B cell (primary cell): Measurements from ENCODE around the gene PACSIN1. TPM values are rescaled to one million over a fixed set of nuclear protein-coding genes. Genes with fewer than 3 reads are reported as not detected.

Source experiments
- ATAC-seq: fragments of 200-7000 bp; cut with Tn5 transposase; one replicate; pipeline ENCODE4 v1.10.0; 2021; ENCODE audit warnings: low read depth, mild to moderate bottlenecking, moderate number of reproducible peaks, moderate library complexity
- CTCF ChIA-PET: fragments of 350-600 bp; sonication (Branson Sonifier 250); formaldehyde crosslinking; loops from one replicate; lab custom pipeline; 2021; ENCODE audit warnings: antibody characterized with exemption, inconsistent platforms; lab: Charles Lee
- POLR2A ChIA-PET: fragments of 350-600 bp; sonication (Branson Sonifier 250); formaldehyde crosslinking; loops from one replicate; lab custom pipeline; 2021; ENCODE audit warnings: antibody characterized with exemption; lab: Charles Lee
- DNase-seq: peaks from one replicate; pipeline ENCODE4 v3.0.0; 2013
- H2AFZ ChIP-seq: 2 replicates; pipeline ENCODE4 v1.6.1; 2012; ENCODE audit warnings: mild to moderate bottlenecking, low read depth, low read length; ENCODE audit not compliant: insufficient read depth, poor library complexity, severe bottlenecking
- H3K27ac ChIP-seq, 2 donors: 1 replicate in 1 of 2; 2 replicates in 1 of 2; pipeline ENCODE4 v1.5.1; 2012 to 2013; ENCODE audit warnings: low read length in 2 of 2, mild to moderate bottlenecking in 2 of 2, moderate library complexity in 1 of 2
- H3K27me3 ChIP-seq, 4 experiments: fragments of 200-600 bp in 1 of 4; sonication (generic) in 1 of 4; replicated peaks in 1 of 4; 1 replicate in 2 of 4; 2 replicates in 2 of 4; pipeline versions ENCODE4 v1.6.1 to v1.7.0; 2013 to 2016; ENCODE audit warnings: low read length in 3 of 4, mild to moderate bottlenecking in 2 of 4, mixed read lengths in 1 of 4, moderate library complexity in 1 of 4; ENCODE audit not compliant: insufficient read depth in 4 of 4, control insufficient read depth in 3 of 4; ENCODE audit errors: control extremely low read depth in 1 of 4
- H3K36me3 ChIP-seq, 2 experiments: replicated peaks in 1 of 2; 1 replicate in 1 of 2; 2 replicates in 1 of 2; pipeline versions ENCODE4 v1.6.1 to v1.7.1; 2013; ENCODE audit warnings: low read length in 1 of 2; ENCODE audit not compliant: insufficient read depth in 2 of 2, control insufficient read depth in 1 of 2; ENCODE audit errors: control extremely low read depth in 1 of 2, extremely low read depth in 1 of 2
- H3K4me1 ChIP-seq, 2 donors: fragments of 200-600 bp in 1 of 2; sonication (generic) in 1 of 2; 1 replicate in 1 of 2; 2 replicates in 1 of 2; pipeline versions ENCODE4 v1.5.1 to v1.6.1; 2013 to 2017; ENCODE audit warnings: low read length in 2 of 2; ENCODE audit not compliant: control insufficient read depth in 2 of 2, insufficient read depth in 2 of 2
- H3K4me2 ChIP-seq: replicated peaks from 2 replicates; pipeline ENCODE3; 2012; ENCODE audit warnings: mild to moderate bottlenecking, low read depth, low read length; ENCODE audit not compliant: poor library complexity, severe bottlenecking
- H3K4me3 ChIP-seq, 5 experiments: fragments of 200-600 bp in 1 of 5; sonication (generic) in 1 of 5; 1 replicate in 3 of 5; 2 replicates in 2 of 5; pipeline versions ENCODE4 v1.5.1 to v1.7.0; 2011 to 2016; ENCODE audit warnings: low read length in 4 of 5, mild to moderate bottlenecking in 4 of 5, low read depth in 2 of 5, control low read depth in 1 of 5, moderate library complexity in 1 of 5; ENCODE audit not compliant: insufficient read depth in 1 of 5; ENCODE audit errors: control extremely low read depth in 1 of 5, extremely low read depth in 1 of 5
- H3K79me2 ChIP-seq: fragments of 200-600 bp; sonication (generic); one replicate; pipeline ENCODE4 v1.6.0; 2016; ENCODE audit warnings: low read length; ENCODE audit not compliant: control insufficient read depth, insufficient read depth
- H3K9ac ChIP-seq: fragments of 200-600 bp; sonication (generic); 2 replicates; pipeline ENCODE4 v1.6.1; 2017; ENCODE audit warnings: mild to moderate bottlenecking, low read length, moderate library complexity
- H3K9me3 ChIP-seq, 3 donors: one replicate each; pipeline versions ENCODE4 v1.6.1 to v1.7.1; 2013; ENCODE audit warnings: low read length in 2 of 3; ENCODE audit not compliant: control insufficient read depth in 2 of 3, insufficient read depth in 1 of 3; ENCODE audit errors: control extremely low read depth in 1 of 3
- H4K20me1 ChIP-seq: 2 replicates; pipeline ENCODE4 v1.6.0; 2012; ENCODE audit warnings: mild to moderate bottlenecking, low read length; ENCODE audit not compliant: insufficient read depth, control insufficient read depth, poor library complexity, severe bottlenecking
- H3K27ac Mint-ChIP-seq: one replicate; pipeline ENCODE4 v1.8.0; 2021; ENCODE audit warnings: mixed read lengths
- H3K27me3 Mint-ChIP-seq: one replicate; pipeline ENCODE4 v1.8.0; 2021; ENCODE audit warnings: mixed read lengths
- H3K4me1 Mint-ChIP-seq: one replicate; pipeline ENCODE4 v1.8.0; 2021; ENCODE audit warnings: mixed read lengths
- H3K4me3 Mint-ChIP-seq: one replicate; pipeline ENCODE4 v1.8.0; 2021; ENCODE audit warnings: mixed read lengths
- H3K9me3 Mint-ChIP-seq: one replicate; pipeline ENCODE4 v1.8.0; 2022; ENCODE audit warnings: mixed read lengths; ENCODE audit not compliant: insufficient read depth
- CTCF ChIP-seq: fragments of 200-600 bp; IDR thresholded peaks from one replicate; pipeline ENCODE4 v1.8.0; 2022; ENCODE audit warnings: antibody characterized with exemption, mild to moderate bottlenecking
- EZH2 ChIP-seq: IDR thresholded peaks from 2 replicates; pipeline ENCODE4 v1.6.1; 2012; ENCODE audit warnings: borderline replicate concordance, low read depth, mild to moderate bottlenecking, moderate library complexity, low read length; ENCODE audit not compliant: insufficient read depth, poor library complexity, severe bottlenecking
- WGBS: methylation state at CpG from one replicate; pipeline ENCODE4 v1.1.5; 2013; ENCODE audit warnings: missing lambda C conversion rate; ENCODE audit not compliant: insufficient coverage; 5-methylcytosine and 5-hydroxymethylcytosine counted together
- intact Hi-C: fragments of 100-400 bp; cut with micrococcal nuclease; formaldehyde crosslinking; loops from one replicate; pipeline ENCODE4 v1.10.0; 2022
- polyA plus RNA-seq: library from polyadenylated mRNA; depleted of rRNA; stranded (reverse); fragments of >200 nt; gene quantifications from 2 replicates; pipeline ENCODE4 v1.2.3, GENCODE V29; 2012
- total RNA-seq, 2 donors: library from RNA; stranded (reverse); fragments of 120-200 nt in 1 of 2; gene quantifications; 1 replicate in 1 of 2; 2 replicates in 1 of 2; pipeline versions ENCODE4 v1.2.3 to v1.2.4, GENCODE V29; 2013 to 2022

PACSIN1 gene
- total and polyA plus RNA-seq, 2 donors (not counting 1 experiment from before 2014, with no cell fraction given), result 0.18 to 0.20 TPM

GRCh38 chr6:34517966-34518365 is 52.1 kb downstream of the PACSIN1 start:
- H3K4me2 ChIP-seq, result no peak overlapping the region
- Mint-ChIP-seq H3K4me3 (no peak overlapping the region), H3K27me3 (peaks cover 11% of the 10 kb centered on the region), H3K9me3 (no peaks in the 10 kb centered on the region), H3K4me1 (peaks cover 5% of the 10 kb centered on the region), H3K27ac (no peak overlapping the region)
- no peak for DNase-seq
- H4K20me1 ChIP-seq, result no peaks in the 10 kb centered on the region
- no peak overlapping the region for H3K27ac ChIP-seq
- no peak overlapping the region for H3K9ac ChIP-seq
- ChIA-PET POLR2A (no interaction called here), CTCF (no interaction called here)
- peaks cover 0 to 10% (median 0%) of the 10 kb centered on the region in 4 experiments for H3K27me3 ChIP-seq
- H3K79me2 ChIP-seq, result no peaks in the 10 kb centered on the region
- no peaks in the 10 kb centered on the region for H3K36me3 ChIP-seq
- intact Hi-C loops, result no loop called here
- H2AFZ ChIP-seq, result no peak overlapping the region
- no peak overlapping the region for H3K4me3 ChIP-seq
- peaks cover 6 to 7% of the 10 kb centered on the region in 2 donors for H3K4me1 ChIP-seq
- WGBS, result 95% methylated on average over 7 of the region's 8 CpGs
- TF ChIP-seq EZH2 (no peak), CTCF (no peak)
- H3K9me3 ChIP-seq, result peaks cover 0 to 2% (median 0%) of the 10 kb centered on the region in 3 donors
- ATAC-seq, result no peak

- Histone ChIP-seq H2AFZ (no peak overlapping the region), H3K4me3 (no peak overlapping the region), H3K9ac (no peak overlapping the region), H4K20me1 (no peaks in the 10 kb centered on the region), H3K27ac (no peak overlapping the region), H3K36me3 (no peaks in the 10 kb centered on the region), H3K4me1 (peaks cover 6 to 7% of the 10 kb centered on the region in 2 donors), H3K79me2 (no peaks in the 10 kb centered on the region), H3K4me2 (no peak overlapping the region), H3K9me3 (peaks cover 0 to 2% (median 0%) of the 10 kb centered on the region in 3 donors), H3K27me3 (peaks cover 0 to 10% (median 0%) of the 10 kb centered on the region in 4 experiments)
- Mint-ChIP-seq H3K27me3 (peaks cover 11% of the 10 kb centered on the region), H3K9me3 (no peaks in the 10 kb centered on the region), H3K4me3 (no peak overlapping the region), H3K4me1 (peaks cover 5% of the 10 kb centered on the region), H3K27ac (no peak overlapping the region)
- ChIA-PET POLR2A (no interaction called here), CTCF (no interaction called here)
- WGBS, result 92% methylated on average over 3 of the region's 4 CpGs
- TF ChIP-seq CTCF (no peak), EZH2 (no peak)
- ATAC-seq (no peak), DNase-seq (no peak)
- intact Hi-C loops, result no loop called here
Measured at GRCh38 chr6:34518669-34519365, 52.9 kb downstream of the PACSIN1 start.
